Measurements from ENCODE around the gene TTC23.

- no peak for TF ChIP-seq POLR2AphosphoS5 (IDR thresholded peaks at IDR 0.05; ENCODE audit: insufficient read depth, low read depth, low read length)
- TF ChIP-seq MYC (IDR thresholded peaks at IDR 0.05; ENCODE audit: low read depth, low read length), result no peak
- TF ChIP-seq POLR2A (IDR thresholded peaks at IDR 0.05; ENCODE audit: low read depth, low read length), result no peak
- TF ChIP-seq CTCF (IDR thresholded peaks at IDR 0.05; ENCODE audit: extremely low read depth in 1 of 2, insufficient read depth in 1 of 2, low read depth in 1 of 2, low read length in 2 of 2), result no peak
- TF ChIP-seq MAX (IDR thresholded peaks at IDR 0.05; ENCODE audit: insufficient read depth, insufficient read length), result no peak
- TF ChIP-seq EZH2 (IDR thresholded peaks at IDR 0.05; ENCODE audit: borderline replicate concordance, low read depth, low read length, severe bottlenecking), result no peak
- TF ChIP-seq JUN (IDR thresholded peaks at IDR 0.05; ENCODE audit: borderline replicate concordance, insufficient read depth, insufficient read length, low read depth), result no peak
These were observed 91.9 kb downstream of the TTC23 start for GRCh38 chr15:99157456-99157855.

Measured in endothelial cell of umbilical vein (primary cell).